COLO829 (cell line): Measurements from ENCODE around the gene CYP2D6.

ENCODE experiments used
- DNase-seq: peaks from one replicate; pipeline ENCODE4 v3.0.0; 2012; ENCODE audit warnings: low spot score

CYP2D6 gene

DNA sequence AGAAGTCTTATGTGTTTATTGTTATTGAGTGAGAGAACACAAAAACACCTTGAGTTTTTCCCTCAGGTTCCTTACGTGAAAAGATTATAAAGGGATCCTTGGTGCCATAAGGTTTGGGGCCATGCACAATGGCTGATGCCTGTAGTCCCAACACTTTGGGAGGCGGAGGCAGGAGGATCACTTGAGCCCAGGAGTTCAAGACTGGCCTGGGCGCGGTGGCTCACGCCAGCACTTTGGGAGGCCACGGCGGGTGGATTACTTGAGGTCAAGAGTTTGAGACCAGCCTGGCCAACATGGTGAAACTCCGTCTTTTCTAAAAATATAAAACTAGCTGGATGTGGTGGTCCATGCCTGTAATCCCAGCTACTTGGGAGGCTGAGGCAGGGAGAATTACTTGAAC lies 45.7 kb downstream of the CYP2D6 start:
- no peak for DNase-seq

DNA sequence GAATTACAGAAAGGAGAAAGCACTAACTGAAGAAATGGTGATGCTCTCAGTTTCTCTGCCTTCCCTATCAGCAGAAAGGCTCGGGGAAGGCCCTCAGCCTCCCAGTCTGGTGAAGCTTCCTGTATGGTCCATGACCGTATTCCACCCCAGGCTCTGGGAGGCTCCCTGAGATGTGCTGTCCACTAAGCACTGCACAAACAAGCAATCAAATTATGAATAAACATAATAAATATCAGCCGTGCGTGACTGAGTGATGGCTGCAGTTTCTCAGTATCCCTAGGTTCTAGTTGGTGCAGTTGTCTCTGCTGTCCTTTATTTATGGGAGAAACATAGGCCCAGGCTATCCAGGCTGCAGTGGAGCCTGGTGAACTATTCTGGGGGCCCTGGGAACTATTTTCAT lies 47.5 kb downstream of the CYP2D6 start:
- DNase-seq = no peak

DNA sequence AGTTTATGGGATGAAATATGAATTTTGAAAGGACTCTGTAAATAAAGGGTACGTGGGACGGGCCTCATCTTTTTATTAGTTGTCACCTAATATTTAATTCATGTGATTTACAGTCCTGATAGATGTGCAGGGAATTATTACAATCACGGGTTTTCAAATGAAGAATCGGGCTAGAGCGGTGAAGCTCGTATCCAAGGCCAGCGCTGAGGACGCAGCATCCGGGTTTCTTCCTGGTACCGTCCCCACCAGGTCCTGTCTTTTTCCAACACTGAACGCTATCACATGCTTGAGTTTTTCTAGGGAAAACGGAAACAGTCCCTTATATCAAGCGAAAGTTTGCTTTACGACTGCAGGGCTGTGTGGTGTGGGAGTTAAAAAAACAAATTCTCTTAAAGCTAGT lies 50.3 kb downstream of the CYP2D6 start:
- no peak for DNase-seq

DNA sequence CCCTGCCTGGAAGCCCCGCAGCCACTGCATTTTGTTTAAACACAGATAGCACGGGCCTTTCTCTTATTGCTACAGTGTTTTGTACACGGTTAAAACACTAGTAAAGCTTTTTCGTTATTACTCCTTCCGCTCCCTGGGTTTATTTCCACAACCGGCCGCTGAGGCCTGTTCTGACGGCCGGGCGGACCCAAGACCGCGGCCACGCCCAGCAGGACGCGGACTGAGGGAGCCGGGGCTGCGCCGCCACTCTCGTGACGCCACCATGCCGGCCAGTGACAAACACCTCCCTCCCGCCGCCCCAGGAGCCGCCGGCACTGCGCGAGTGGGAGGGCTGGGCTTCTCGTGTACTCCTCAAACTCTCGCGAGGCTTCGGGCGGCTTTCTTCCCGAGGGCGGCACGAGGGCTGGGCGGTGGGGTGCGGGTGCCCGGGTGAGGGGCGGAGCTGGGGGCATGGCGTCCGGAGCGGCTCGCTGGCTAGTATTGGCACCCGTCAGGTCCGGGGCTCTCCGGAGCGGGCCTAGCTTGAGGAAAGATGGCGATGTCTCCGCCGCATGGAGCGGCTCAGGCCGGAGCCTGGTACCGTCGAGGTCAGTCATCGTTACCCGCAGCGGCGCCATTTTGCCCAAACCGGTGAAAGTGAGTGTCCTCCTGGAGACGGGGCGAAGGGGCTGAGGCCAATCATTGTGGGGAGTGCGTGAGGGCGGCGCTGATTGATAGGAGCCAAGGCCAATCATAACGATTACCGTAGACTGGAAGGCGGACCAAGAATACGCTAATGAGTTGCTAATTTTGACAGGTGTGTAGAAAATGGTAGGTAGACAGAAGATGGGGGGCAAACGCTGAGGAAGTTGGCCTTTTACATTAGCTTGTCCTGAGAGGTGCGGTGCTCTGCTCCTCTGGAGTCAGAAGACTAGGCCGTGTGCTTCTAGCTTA lies 51.0 kb downstream of the CYP2D6 start, which contains the start of gene SMDT1:
SMDT1 (plus strand) TSS at position 382 of the 933 bp plus-strand sequence; CDS start at position 451, 69 bp downstream.
- DNase-seq = peak; percentile 100

DNA sequence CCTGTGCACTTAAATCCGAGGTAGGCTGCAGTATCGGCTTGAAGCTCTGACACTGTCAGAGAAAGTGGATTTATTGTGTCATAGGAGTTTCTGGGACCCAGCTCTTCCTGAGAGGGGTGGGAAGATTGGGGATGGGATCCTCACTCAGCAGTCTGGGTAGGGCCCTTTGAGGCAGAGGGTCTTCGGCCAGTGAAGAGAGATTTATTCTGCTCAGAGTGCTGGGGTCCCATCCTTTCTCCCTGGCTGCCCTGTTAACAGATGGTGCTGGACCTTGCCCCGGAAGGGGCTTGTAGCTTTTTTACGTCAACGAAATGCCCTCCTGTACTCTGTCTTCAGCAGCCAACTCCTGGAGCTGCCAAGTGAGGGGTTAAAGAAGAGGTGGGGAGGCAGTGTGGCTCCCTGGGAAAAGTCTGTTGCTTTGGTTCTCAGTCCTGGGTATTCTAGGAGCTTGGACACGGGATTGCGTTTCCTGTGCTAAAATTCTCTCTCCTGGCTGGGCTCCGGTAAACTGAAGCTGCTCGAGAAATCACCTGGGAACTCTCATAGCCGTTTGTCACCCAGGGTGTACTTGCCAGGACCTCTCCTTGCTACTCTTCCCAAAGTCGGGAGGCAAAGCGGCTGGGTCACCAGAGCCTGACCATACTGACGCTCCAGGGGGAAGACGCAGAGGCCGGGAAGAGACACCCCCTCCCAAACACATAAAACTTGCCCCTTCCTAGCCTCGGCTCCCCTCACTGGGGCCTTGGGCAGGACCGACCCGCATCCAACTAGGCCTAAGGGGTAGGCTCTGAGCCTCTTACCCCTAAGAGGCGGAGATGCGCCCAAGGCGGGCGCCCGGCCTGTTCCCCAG lies 51.9 kb downstream of the CYP2D6 start:
- DNase-seq = no peak

DNA sequence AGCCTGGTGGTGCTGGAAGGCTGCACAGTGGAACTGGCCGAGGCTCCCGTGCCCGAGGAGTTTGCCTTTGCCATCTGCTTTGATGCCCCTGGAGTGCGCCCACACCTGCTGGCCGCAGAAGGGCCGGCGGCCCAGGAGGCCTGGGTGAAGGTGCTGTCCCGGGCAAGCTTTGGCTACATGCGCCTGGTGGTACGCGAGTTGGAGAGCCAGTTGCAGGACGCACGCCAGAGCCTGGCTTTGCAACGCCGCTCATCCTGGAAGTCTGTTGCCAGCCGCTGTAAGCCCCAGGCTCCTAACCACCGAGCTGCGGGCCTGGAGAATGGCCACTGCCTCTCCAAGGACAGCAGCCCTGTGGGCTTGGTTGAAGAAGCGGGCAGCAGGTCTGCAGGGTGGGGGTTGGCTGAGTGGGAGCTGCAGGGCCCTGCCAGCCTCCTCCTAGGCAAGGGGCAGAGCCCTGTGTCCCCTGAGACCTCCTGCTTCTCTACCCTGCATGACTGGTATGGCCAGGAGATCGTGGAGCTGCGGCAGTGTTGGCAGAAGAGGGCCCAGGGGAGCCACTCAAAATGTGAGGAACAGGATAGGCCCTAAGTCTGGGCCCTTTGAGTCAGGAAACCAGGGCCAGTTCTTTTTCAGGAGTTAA lies 53.0 kb downstream of the CYP2D6 start:
- no peak for DNase-seq

DNA sequence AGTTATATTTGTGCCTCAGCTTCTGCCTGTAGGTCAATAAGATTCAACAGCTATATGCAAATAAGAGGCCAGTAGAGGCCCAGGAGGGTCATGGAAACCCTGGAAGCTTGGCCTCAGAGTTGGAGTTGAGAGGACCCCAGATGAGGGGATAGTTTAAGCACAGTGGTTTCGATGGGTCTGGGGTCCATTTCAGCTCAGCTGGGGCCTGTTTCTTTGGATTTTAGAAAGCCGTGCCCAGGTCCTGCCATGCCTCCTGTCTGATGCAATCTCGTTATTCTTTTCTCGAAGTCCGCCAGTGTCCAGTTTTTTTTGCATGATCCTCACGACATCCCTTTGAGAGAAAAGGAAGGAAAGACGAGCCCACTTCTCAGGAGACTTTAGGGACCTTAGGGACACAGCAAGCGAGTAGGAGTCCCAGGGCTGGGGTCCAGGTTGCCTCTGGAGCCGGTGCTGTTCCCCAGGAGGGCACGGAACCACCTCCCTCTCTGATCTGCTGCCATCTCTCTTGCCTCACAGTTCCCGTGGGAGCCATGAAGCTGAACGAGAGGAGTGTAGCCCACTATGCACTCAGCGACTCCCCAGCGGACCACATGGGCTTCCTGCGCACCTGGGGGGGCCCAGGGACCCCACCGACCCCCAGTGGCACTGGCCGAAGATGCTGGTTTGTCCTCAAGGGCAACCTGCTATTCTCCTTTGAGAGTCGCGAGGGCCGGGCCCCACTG lies 53.7 kb downstream of the CYP2D6 start:
- no peak for DNase-seq
